Measurements from ENCODE around the gene CYP46A1. TPM values are rescaled to one million over a fixed set of nuclear protein-coding genes. Genes with fewer than 3 reads are reported as not detected.
A peak's percentile ranks its signal among the peaks of the same experiment; 100 is the strongest.

Gene CYP46A1
- total and polyA plus RNA-seq, 10 donors = 0.11 to 0.85 (median 0.32) TPM

- no peaks in the 10 kb centered on the region for H3K9me3 ChIP-seq
- H3K36me3 ChIP-seq = no peaks in the 10 kb centered on the region
- TF ChIP-seq CTCF (IDR thresholded peaks at IDR 0.05 in 8 of 11, conservative IDR thresholded peaks at IDR 0.05 in 3 of 11) = no peak
- TF ChIP-seq POLR2AphosphoS5 (IDR thresholded peaks at IDR 0.05) = no peak
- intact Hi-C loops (cut with DNase I; ENCODE audit: low total_unique reads) = no loop called here
- H3K27ac ChIP-seq = no peak overlapping the region
- H3K4me1 ChIP-seq = peaks cover 11 to 50% (median 27%) of the 10 kb centered on the region in 6 donors
- no peak overlapping the region for H3K4me3 ChIP-seq
- WGBS, 5 donors = 84 to 92% (median 88%) methylated on average over 10 to 11 of the region's 11 CpGs
- H3K27me3 ChIP-seq (replicated peaks in 1 of 7) = peaks cover 0 to 66% (median 0%) of the 10 kb centered on the region in 7 donors
- no peak for DNase-seq
Measured at GRCh38 chr14:99750746-99751450, 66.8 kb downstream of the CYP46A1 start.

GRCh38 chr14:99751539-99752485 is 67.7 kb downstream of the CYP46A1 start:
- intact Hi-C loops (cut with DNase I; ENCODE audit: low total_unique reads) = no loop called here
- peaks cover 0 to 61% (median 0%) of the 10 kb centered on the region in 7 donors for H3K27me3 ChIP-seq (replicated peaks in 1 of 7)

GRCh38 chr14:99752486-99753121 is 68.5 kb downstream of the CYP46A1 start:
- peaks cover 7 to 40% (median 26%) of the 10 kb centered on the region in 6 donors for H3K4me1 ChIP-seq
- H3K27ac ChIP-seq = peak overlapping the region in 5 of 8 donors; percentile 23 to 44 (median 34)
- no peak overlapping the region for H3K4me3 ChIP-seq
- peaks cover 0 to 58% (median 0%) of the 10 kb centered on the region in 7 donors for H3K27me3 ChIP-seq (replicated peaks in 1 of 7)
- no peaks in the 10 kb centered on the region for H3K36me3 ChIP-seq
- no peak for DNase-seq
- TF ChIP-seq POLR2AphosphoS5 (IDR thresholded peaks at IDR 0.05) (peak in 2 of 3 donors; percentile 14 to 27), POLR2A (IDR thresholded peaks at IDR 0.05) (no peak)
- 10 to 28% (median 17%) methylated on average over 9 of the region's 9 CpGs for WGBS, 5 donors
- H3K9me3 ChIP-seq = no peaks in the 10 kb centered on the region
- intact Hi-C loops (cut with DNase I; ENCODE audit: low total_unique reads) = no loop called here

More at GRCh38 chr14:99751539-99752485, 67.7 kb downstream of the CYP46A1 start:
- no peak for TF ChIP-seq CTCF (IDR thresholded peaks at IDR 0.05 in 8 of 11, conservative IDR thresholded peaks at IDR 0.05 in 3 of 11)
- TF ChIP-seq POLR2A (IDR thresholded peaks at IDR 0.05) = no peak
- TF ChIP-seq POLR2AphosphoS5 (IDR thresholded peaks at IDR 0.05) = no peak
- 32 to 35% (median 33%) methylated on average over 24 to 25 of the region's 25 CpGs for WGBS, 5 donors
- Histone ChIP-seq H3K9me3 (no peaks in the 10 kb centered on the region), H3K4me3 (no peak overlapping the region), H3K27ac (peak overlapping the region in 5 of 8 donors; percentile 23 to 44 (median 34)), H3K4me1 (peaks cover 7 to 48% (median 26%) of the 10 kb centered on the region in 6 donors), H3K36me3 (no peaks in the 10 kb centered on the region)
- no peak for DNase-seq
